ENCODE results near the gene ZRANB1. TPM values are rescaled to one million over a fixed set of nuclear protein-coding genes. Genes with fewer than 3 reads are reported as not detected.

The ZRANB1 gene
- total and polyA plus RNA-seq, 7 experiments from 2014 or later = 7.3 to 26.4 (median 17.3) TPM

DNA sequence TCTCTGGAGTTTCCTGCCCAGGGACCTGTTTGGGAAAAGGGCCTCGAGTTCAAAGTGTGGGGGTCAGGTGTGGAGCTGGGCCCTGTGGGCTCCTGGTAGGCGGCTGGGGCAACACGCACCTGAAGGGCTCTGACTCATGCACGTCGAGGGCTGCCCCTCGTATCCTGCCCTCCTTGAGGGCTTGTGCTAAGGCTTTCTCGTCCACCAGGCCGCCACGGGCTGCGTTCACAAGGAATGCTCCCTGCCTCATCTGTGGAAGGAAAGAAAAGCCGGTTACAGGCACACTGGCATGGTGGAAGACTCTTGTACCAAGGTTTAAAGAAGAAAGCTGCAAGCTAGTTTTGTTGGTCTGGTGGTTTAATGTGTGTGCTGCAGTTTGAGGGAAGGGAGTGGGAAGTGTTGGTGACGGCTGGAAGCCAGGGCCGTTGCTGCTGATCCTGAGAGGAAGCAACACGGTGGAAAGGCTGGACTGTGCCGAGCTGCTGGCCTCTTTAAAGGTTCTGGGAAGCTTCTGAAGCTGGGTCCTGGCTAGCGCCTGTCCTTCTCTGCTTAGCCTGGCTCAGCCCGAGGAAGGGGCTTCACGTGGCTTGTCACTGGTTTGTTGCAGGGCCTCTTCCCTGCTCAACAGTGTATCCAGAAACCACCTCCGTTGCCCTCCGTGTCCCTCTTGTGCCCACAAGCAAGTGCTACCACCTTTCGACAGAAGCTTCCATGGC, 52.0 kb downstream of the ZRANB1 start:
- POLR2A ChIA-PET = no interaction called here
- DNase-seq = peak in 1 of 9 donors; percentile 16

DNA sequence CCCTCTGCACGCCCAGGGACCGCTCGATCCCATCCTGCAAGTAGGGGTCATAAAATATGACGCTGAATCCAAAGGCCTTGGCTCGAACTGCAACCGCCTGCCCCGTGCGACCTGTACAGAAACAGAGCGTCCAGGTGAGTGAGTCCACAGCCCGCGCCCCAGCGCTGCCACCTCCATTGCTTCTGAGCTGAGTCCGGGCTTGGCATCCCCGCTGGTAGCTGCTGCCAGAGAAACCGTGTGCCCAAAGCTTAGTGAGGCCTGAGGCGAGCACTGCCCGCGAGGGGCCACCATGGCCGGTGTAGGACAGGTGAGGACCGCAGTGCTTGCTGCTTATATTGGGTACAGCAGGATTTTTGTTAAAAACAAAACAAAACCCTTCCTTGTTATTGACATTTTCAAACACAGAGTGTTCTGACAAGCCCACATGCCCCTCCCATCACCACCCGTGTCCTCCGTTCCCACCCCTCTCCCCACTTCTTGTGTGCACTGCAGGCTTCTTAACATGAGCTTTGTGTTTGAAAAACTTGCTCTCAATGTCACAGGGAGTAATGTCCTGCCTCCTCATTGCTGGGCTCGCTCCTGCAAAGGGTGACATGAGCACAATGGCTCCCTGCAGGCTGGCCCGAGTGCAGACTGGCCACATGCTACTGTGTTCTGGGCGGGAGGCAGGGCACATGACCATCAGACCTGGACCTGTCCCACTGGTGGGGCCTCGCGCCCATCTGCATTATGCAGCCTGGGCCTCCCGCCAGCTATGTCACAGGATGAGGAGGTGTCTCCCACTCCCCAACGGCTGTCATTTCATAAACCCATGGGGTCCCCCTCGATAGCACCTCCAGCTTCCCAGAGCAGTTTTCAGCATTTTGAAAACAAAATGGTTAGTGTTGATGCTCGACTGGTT, 52.9 kb downstream of the ZRANB1 start:
- H3K36me3 ChIP-seq (ENCODE audit: control insufficient read depth in 2 of 3, insufficient read depth in 3 of 3, low read length in 3 of 3) = peaks cover 0 to under 1% (median 0%) of the 10 kb centered on the region in 3 experiments
- ChIA-PET POLR2A (no interaction called here), CTCF (no interaction called here)
- Mint-ChIP-seq H3K27ac (no peak overlapping the region), H3K4me1 (no peaks in the 10 kb centered on the region), H3K27me3 (no peaks in the 10 kb centered on the region), H3K36me3 (peaks cover 0 to 7% (median 0%) of the 10 kb centered on the region in 5 donors), H3K9me3 (peaks cover 0 to 1% (median 0%) of the 10 kb centered on the region in 11 donors), H3K4me3 (no peak overlapping the region)
- no peaks in the 10 kb centered on the region for H3K9me3 ChIP-seq (ENCODE audit: control insufficient read depth in 2 of 3, low read length in 3 of 3)
- no peaks in the 10 kb centered on the region for H3K27me3 ChIP-seq (ENCODE audit: control insufficient read depth in 2 of 2, insufficient read depth in 2 of 2, low read length in 2 of 2)
- ATAC-seq = no peak
- H3K4me1 ChIP-seq (ENCODE audit: control insufficient read depth in 2 of 2, insufficient read depth in 2 of 2, low read length in 2 of 2) = no peaks in the 10 kb centered on the region
- H3K27ac ChIP-seq (ENCODE audit: low read depth, low read length) = no peak overlapping the region
- H3K4me3 ChIP-seq (ENCODE audit: low read length) = no peak overlapping the region
- intact Hi-C loops (cut with micrococcal nuclease) = no loop called here
- DNase-seq = peak in 1 of 9 donors; percentile 16

More for the DNA sequence above, 52.0 kb downstream of the ZRANB1 start:
- Mint-ChIP-seq H3K4me3 (no peak overlapping the region), H3K9me3 (peaks cover 0 to 1% (median 0%) of the 10 kb centered on the region in 11 donors), H3K27ac (peak overlapping the region in 1 of 9 donors; percentile 45), H3K27me3 (no peaks in the 10 kb centered on the region), H3K4me1 (no peaks in the 10 kb centered on the region), H3K36me3 (peaks cover 0 to 15% (median 7%) of the 10 kb centered on the region in 5 donors)
- Histone ChIP-seq H3K4me3 (ENCODE audit: low read length) (no peak overlapping the region), H3K27me3 (ENCODE audit: control insufficient read depth in 2 of 2, insufficient read depth in 2 of 2, low read length in 2 of 2) (no peaks in the 10 kb centered on the region), H3K4me1 (ENCODE audit: control insufficient read depth in 2 of 2, insufficient read depth in 2 of 2, low read length in 2 of 2) (no peaks in the 10 kb centered on the region), H3K27ac (ENCODE audit: low read depth, low read length) (no peak overlapping the region), H3K9me3 (ENCODE audit: control insufficient read depth in 2 of 3, low read length in 3 of 3) (no peaks in the 10 kb centered on the region), H3K36me3 (ENCODE audit: control insufficient read depth in 2 of 3, insufficient read depth in 3 of 3, low read length in 3 of 3) (peaks cover 0 to 4% (median 0%) of the 10 kb centered on the region in 3 experiments)
- CTCF ChIA-PET = no interaction called here
- ATAC-seq = no peak
- intact Hi-C loops (cut with micrococcal nuclease) = no loop called here

DNA sequence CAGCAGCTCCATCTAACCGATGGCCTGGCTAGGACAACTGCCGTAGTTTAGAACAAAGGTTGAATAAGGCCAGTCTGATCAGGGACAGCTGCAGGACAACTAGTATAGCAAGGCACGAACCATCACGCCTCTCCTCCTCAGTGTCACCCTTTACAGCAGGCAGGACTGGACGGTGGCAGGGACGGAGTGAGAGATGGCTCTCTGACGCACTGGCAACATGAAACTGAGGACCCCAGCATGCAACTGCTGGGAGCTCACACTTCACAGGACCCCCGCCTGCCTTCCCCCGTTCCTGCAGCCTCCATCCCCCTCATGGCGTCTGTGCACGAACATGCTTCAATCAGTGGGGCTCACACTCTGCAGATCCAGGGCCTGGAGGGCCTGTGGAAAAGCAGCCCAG, 53.7 kb downstream of the ZRANB1 start:
- no peaks in the 10 kb centered on the region for H3K36me3 ChIP-seq (ENCODE audit: control insufficient read depth in 2 of 3, insufficient read depth in 3 of 3, low read length in 3 of 3)
- no peaks in the 10 kb centered on the region for H3K4me1 Mint-ChIP-seq
- no peaks in the 10 kb centered on the region for H3K4me1 ChIP-seq (ENCODE audit: control insufficient read depth in 2 of 2, insufficient read depth in 2 of 2, low read length in 2 of 2)
- POLR2A ChIA-PET = no interaction called here
- H3K27me3 ChIP-seq (ENCODE audit: control insufficient read depth in 2 of 2, insufficient read depth in 2 of 2, low read length in 2 of 2) = no peaks in the 10 kb centered on the region
- intact Hi-C loops (cut with micrococcal nuclease) = no loop called here
- CTCF ChIA-PET = no interaction called here
- no peaks in the 10 kb centered on the region for H3K9me3 ChIP-seq (ENCODE audit: control insufficient read depth in 2 of 3, low read length in 3 of 3)
- no peak overlapping the region for H3K27ac ChIP-seq (ENCODE audit: low read depth, low read length)
- no peak overlapping the region for H3K4me3 Mint-ChIP-seq
- no peak overlapping the region for H3K4me3 ChIP-seq (ENCODE audit: low read length)
- H3K27ac Mint-ChIP-seq = peak overlapping the region in 1 of 9 donors; percentile 65
- no peak for ATAC-seq
- DNase-seq = no peak
- peaks cover 0 to 6% (median 0%) of the 10 kb centered on the region in 5 donors for H3K36me3 Mint-ChIP-seq
- H3K27me3 Mint-ChIP-seq = no peaks in the 10 kb centered on the region
- H3K9me3 Mint-ChIP-seq = peaks cover 0 to 1% (median 0%) of the 10 kb centered on the region in 11 donors

DNA sequence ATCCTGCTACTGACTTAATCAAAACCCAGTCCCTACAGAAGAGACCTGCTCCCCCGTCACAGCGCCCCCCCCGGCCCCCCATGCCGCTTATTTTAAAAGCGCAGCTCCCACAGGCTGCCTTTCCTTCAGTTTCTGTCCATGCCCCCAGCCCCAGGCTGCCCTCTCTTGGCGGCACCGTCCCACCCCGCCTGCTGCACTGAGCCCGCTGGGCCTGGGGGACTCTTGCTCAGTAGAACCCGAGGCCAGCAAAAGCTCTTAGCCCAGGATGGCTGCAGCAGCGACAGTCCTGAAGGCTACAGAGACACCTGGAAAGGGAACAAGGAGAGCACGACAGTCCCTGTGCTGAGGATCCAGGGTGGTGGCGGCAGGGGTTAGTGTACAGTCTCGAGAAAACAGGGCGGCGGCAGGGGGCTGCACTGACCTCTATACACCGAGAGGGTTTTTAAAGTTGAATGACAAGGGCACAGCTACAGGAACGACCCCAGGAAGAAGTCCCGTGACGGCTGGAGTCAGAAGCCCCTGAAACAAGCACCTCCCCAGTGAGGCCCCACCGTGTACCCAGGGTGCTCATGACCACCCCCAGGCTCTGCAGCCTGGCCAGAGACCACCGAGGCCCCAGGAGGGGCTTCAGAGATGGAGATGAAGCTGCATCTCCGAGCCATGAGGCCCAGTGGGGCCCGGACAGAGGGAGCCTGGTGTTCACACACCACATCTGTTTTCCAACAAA, 54.4 kb downstream of the ZRANB1 start:
- peaks cover 0 to 5% (median 0%) of the 10 kb centered on the region in 7 donors for H3K4me1 Mint-ChIP-seq
- no peaks in the 10 kb centered on the region for H3K9me3 ChIP-seq (ENCODE audit: control insufficient read depth in 2 of 3, low read length in 3 of 3)
- H3K27ac Mint-ChIP-seq = no peak overlapping the region
- ATAC-seq (no peak), DNase-seq (peak in 1 of 9 donors; percentile 14)
- H3K9me3 Mint-ChIP-seq = peaks cover 0 to 1% (median 0%) of the 10 kb centered on the region in 11 donors
- H3K4me1 ChIP-seq (ENCODE audit: control insufficient read depth in 2 of 2, insufficient read depth in 2 of 2, low read length in 2 of 2) = no peaks in the 10 kb centered on the region
- POLR2A ChIA-PET = no interaction called here
- no peaks in the 10 kb centered on the region for H3K27me3 Mint-ChIP-seq
- H3K36me3 Mint-ChIP-seq = no peaks in the 10 kb centered on the region
- CTCF ChIA-PET = no interaction called here
- no peak overlapping the region for H3K4me3 ChIP-seq (ENCODE audit: low read length)
- intact Hi-C loops (cut with micrococcal nuclease) = no loop called here
- no peak overlapping the region for H3K27ac ChIP-seq (ENCODE audit: low read depth, low read length)
- no peaks in the 10 kb centered on the region for H3K27me3 ChIP-seq (ENCODE audit: control insufficient read depth in 2 of 2, insufficient read depth in 2 of 2, low read length in 2 of 2)
- no peaks in the 10 kb centered on the region for H3K36me3 ChIP-seq (ENCODE audit: control insufficient read depth in 2 of 3, insufficient read depth in 3 of 3, low read length in 3 of 3)
- no peak overlapping the region for H3K4me3 Mint-ChIP-seq

DNA sequence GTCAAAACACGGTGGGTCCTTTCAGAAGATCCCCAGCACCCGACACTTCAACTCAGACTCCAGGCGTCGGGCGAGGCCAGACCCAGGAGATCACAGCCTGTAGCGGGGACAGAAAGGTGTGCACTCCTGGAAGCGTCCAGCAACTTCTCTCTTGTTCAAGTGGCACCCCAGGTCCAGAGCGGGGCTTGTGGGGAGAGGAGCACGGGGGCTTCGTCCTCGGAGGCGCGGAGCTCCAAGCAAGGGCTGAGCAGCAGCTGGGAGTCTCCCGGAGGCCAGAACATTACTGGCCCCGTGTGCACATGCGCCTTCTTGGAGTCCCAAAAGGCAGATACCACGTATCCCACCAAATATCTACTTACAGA, 54.9 kb downstream of the ZRANB1 start:
- no peak overlapping the region for H3K4me3 Mint-ChIP-seq
- Histone ChIP-seq H3K27me3 (ENCODE audit: control insufficient read depth in 2 of 2, insufficient read depth in 2 of 2, low read length in 2 of 2) (no peaks in the 10 kb centered on the region), H3K9me3 (ENCODE audit: control insufficient read depth in 2 of 3, low read length in 3 of 3) (no peaks in the 10 kb centered on the region), H3K27ac (ENCODE audit: low read depth, low read length) (no peak overlapping the region), H3K4me3 (ENCODE audit: low read length) (no peak overlapping the region), H3K4me1 (ENCODE audit: control insufficient read depth in 2 of 2, insufficient read depth in 2 of 2, low read length in 2 of 2) (no peaks in the 10 kb centered on the region), H3K36me3 (ENCODE audit: control insufficient read depth in 2 of 3, insufficient read depth in 3 of 3, low read length in 3 of 3) (no peaks in the 10 kb centered on the region)
- intact Hi-C loops (cut with micrococcal nuclease) = no loop called here
- H3K27ac Mint-ChIP-seq = no peak overlapping the region
- H3K36me3 Mint-ChIP-seq = no peaks in the 10 kb centered on the region
- DNase-seq = peak in 1 of 9 donors; percentile 12
- H3K9me3 Mint-ChIP-seq = peaks cover 0 to 1% (median 0%) of the 10 kb centered on the region in 11 donors
- H3K4me1 Mint-ChIP-seq = peaks cover 0 to 5% (median 0%) of the 10 kb centered on the region in 7 donors
- no peak for ATAC-seq
- CTCF ChIA-PET = no interaction called here
- POLR2A ChIA-PET = no interaction called here
- no peaks in the 10 kb centered on the region for H3K27me3 Mint-ChIP-seq

DNA sequence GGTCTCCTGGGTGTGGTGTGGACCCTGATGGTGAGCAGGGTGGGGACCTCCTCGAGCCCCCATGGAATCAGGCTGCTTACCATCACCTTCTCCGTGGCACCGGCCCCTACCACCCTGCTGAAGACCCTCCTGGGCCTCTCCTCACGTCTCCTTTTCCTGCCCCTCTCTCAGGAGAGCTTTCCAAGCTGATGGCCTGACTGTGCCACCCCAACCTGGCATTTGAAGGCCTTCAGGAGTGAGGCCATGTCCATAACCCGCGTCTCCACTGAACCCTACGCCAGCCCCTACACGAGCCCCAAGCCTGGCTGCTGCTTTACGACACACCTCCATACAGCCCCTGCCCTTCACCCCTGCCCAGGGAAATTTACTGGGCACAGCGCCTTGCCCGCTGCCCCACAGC, 55.4 kb downstream of the ZRANB1 start:
- Mint-ChIP-seq H3K9me3 (peaks cover 0 to 1% (median 0%) of the 10 kb centered on the region in 11 donors), H3K4me3 (no peak overlapping the region), H3K4me1 (peaks cover 0 to 5% (median 0%) of the 10 kb centered on the region in 7 donors), H3K27me3 (no peaks in the 10 kb centered on the region), H3K36me3 (no peaks in the 10 kb centered on the region), H3K27ac (no peak overlapping the region)
- ChIA-PET CTCF (no interaction called here), POLR2A (no interaction called here)
- Histone ChIP-seq H3K4me3 (ENCODE audit: low read length) (no peak overlapping the region), H3K36me3 (ENCODE audit: control insufficient read depth in 2 of 3, insufficient read depth in 3 of 3, low read length in 3 of 3) (no peaks in the 10 kb centered on the region), H3K9me3 (ENCODE audit: control insufficient read depth in 2 of 3, low read length in 3 of 3) (no peaks in the 10 kb centered on the region), H3K27ac (ENCODE audit: low read depth, low read length) (no peak overlapping the region), H3K27me3 (ENCODE audit: control insufficient read depth in 2 of 2, insufficient read depth in 2 of 2, low read length in 2 of 2) (no peaks in the 10 kb centered on the region), H3K4me1 (ENCODE audit: control insufficient read depth in 2 of 2, insufficient read depth in 2 of 2, low read length in 2 of 2) (no peaks in the 10 kb centered on the region)
- intact Hi-C loops (cut with micrococcal nuclease) = no loop called here
- ATAC-seq = no peak
- peak in 1 of 9 donors; percentile 8 for DNase-seq
